Measurements from ENCODE around the gene CENPF. TPM values are rescaled to one million over a fixed set of nuclear protein-coding genes. Genes with fewer than 3 reads are reported as not detected.

The CENPF gene
- total RNA-seq, 1 experiment from 2014 or later: 135 TPM

GRCh38 chr1:214581785-214582184 lies 21.2 kb upstream of the CENPF start:
- H3K9me3 Mint-ChIP-seq (ENCODE audit: unreplicated experiment): no peaks in the 10 kb centered on the region
- H3K4me3 Mint-ChIP-seq (ENCODE audit: unreplicated experiment): peak overlapping the region; percentile 9
- peaks cover 38% of the 10 kb centered on the region for H3K4me1 Mint-ChIP-seq (ENCODE audit: insufficient read depth, unreplicated experiment)
- TF ChIP-seq CTCF (IDR thresholded peaks at IDR 0.05; ENCODE audit: unreplicated experiment): no peak
- H3K27me3 Mint-ChIP-seq (ENCODE audit: insufficient read depth, unreplicated experiment): no peaks in the 10 kb centered on the region
- no TSS peak for BruUV-seq (replicated peaks)
- POLR2A ChIA-PET: interaction anchor here (0.6 to 27.9 kb wide), 36 partner anchors 11 to 534 kb away, joined by 3 to 2189 read pairs (median 6); partner anchors contain the start of genes CENPF, PTPN14 and SMYD2
- H3K36me3 Mint-ChIP-seq (ENCODE audit: insufficient read depth, unreplicated experiment): peaks cover 6% of the 10 kb centered on the region
- intact Hi-C loops (cut with micrococcal nuclease): loop anchor here (1.0 kb wide), 3 partner anchors 17 to 193 kb away; partner anchors contain the start of gene PTPN14
- CTCF ChIA-PET: interaction anchor here (0.5 to 21.4 kb wide), 26 partner anchors 8 to 565 kb away, joined by 3 to 958 read pairs (median 10); partner anchors contain the start of gene PTPN14
- peak; percentile 100 for DNase-seq (ENCODE audit: unreplicated experiment)
- H3K27ac Mint-ChIP-seq (ENCODE audit: low read depth, unreplicated experiment): peak overlapping the region; percentile 93

- H3K27me3 Mint-ChIP-seq (ENCODE audit: insufficient read depth, unreplicated experiment): no peaks in the 10 kb centered on the region
- no peak for DNase-seq (ENCODE audit: unreplicated experiment)
- peak overlapping the region; percentile 93 for H3K27ac Mint-ChIP-seq (ENCODE audit: low read depth, unreplicated experiment)
- H3K4me1 Mint-ChIP-seq (ENCODE audit: insufficient read depth, unreplicated experiment): peaks cover 38% of the 10 kb centered on the region
- no TSS peak for BruUV-seq (replicated peaks)
- POLR2A ChIA-PET: interaction anchor here (0.6 to 27.9 kb wide), 32 partner anchors 10 to 368 kb away, joined by 3 to 2189 read pairs (median 7); partner anchors contain the start of genes CENPF, PTPN14 and SMYD2
- H3K9me3 Mint-ChIP-seq (ENCODE audit: unreplicated experiment): no peaks in the 10 kb centered on the region
- intact Hi-C loops (cut with micrococcal nuclease): loop anchor here (1.0 kb wide), 1 partner anchor 18 kb away; no protein-coding TSS in a partner anchor
- no peak for TF ChIP-seq CTCF (IDR thresholded peaks at IDR 0.05; ENCODE audit: unreplicated experiment)
- CTCF ChIA-PET: interaction anchor here (0.5 to 21.4 kb wide), 27 partner anchors 9 to 564 kb away, joined by 3 to 958 read pairs (median 6); partner anchors contain the start of gene PTPN14
- peaks cover 6% of the 10 kb centered on the region for H3K36me3 Mint-ChIP-seq (ENCODE audit: insufficient read depth, unreplicated experiment)
- H3K4me3 Mint-ChIP-seq (ENCODE audit: unreplicated experiment): peak overlapping the region; percentile 9
These were observed 20.6 kb upstream of the CENPF start for GRCh38 chr1:214582289-214582891.

- TF ChIP-seq CTCF (IDR thresholded peaks at IDR 0.05; ENCODE audit: unreplicated experiment): no peak
- CTCF ChIA-PET: interaction anchor here (0.7 to 21.4 kb wide), 33 partner anchors 9 to 985 kb away, joined by 3 to 958 read pairs (median 22); partner anchors contain the start of gene PTPN14
These were observed 19.9 kb upstream of the CENPF start for GRCh38 chr1:214583113-214583512.

More at GRCh38 chr1:214583113-214583512, 19.9 kb upstream of the CENPF start:
- Mint-ChIP-seq H3K4me3 (ENCODE audit: unreplicated experiment) (no peak overlapping the region), H3K36me3 (ENCODE audit: insufficient read depth, unreplicated experiment) (peaks cover 2% of the 10 kb centered on the region), H3K27me3 (ENCODE audit: insufficient read depth, unreplicated experiment) (no peaks in the 10 kb centered on the region), H3K9me3 (ENCODE audit: unreplicated experiment) (no peaks in the 10 kb centered on the region), H3K4me1 (ENCODE audit: insufficient read depth, unreplicated experiment) (peaks cover 38% of the 10 kb centered on the region), H3K27ac (ENCODE audit: low read depth, unreplicated experiment) (no peak overlapping the region)
- DNase-seq (ENCODE audit: unreplicated experiment): no peak
- intact Hi-C loops (cut with micrococcal nuclease): no loop called here
- POLR2A ChIA-PET: interaction anchor here (0.6 to 27.9 kb wide), 34 partner anchors 10 to 986 kb away, joined by 3 to 2189 read pairs (median 6); partner anchors contain the start of genes CENPF, PTPN14 and SMYD2
- no TSS peak for BruUV-seq (replicated peaks)
